Measurements from ENCODE around the gene MYMX.

GRCh38 chr6:44237813-44238433 is 21.2 kb downstream of the MYMX start:
- TF ChIP-seq GATA3 (IDR thresholded peaks at IDR 0.05; ENCODE audit: low read depth, low read length), result no peak
- TF ChIP-seq GATA2 (IDR thresholded peaks at IDR 0.05; ENCODE audit: low read depth, low read length), result no peak
